Measurements from ENCODE around the gene IMMP1L. TPM values are rescaled to one million over a fixed set of nuclear protein-coding genes. Genes with fewer than 3 reads are reported as not detected.

IMMP1L gene
- total and polyA plus RNA-seq, 2 donors (not counting 3 experiments of a cell fraction or from before 2014, with no cell fraction given), result 14.8 to 41.8 TPM

- Histone ChIP-seq H3K36me3 (ENCODE audit: control insufficient read depth in 2 of 2, extremely low read depth in 1 of 2, insufficient read depth in 2 of 2, low read length in 2 of 2) (no peaks in the 10 kb centered on the region), H3K9me1 (replicated peaks; ENCODE audit: control insufficient read depth, extremely low read depth, insufficient read depth, low read length) (no peaks in the 10 kb centered on the region), H3K27ac (ENCODE audit: insufficient read depth, low read depth, low read length) (no peak overlapping the region), H3K4me2 (ENCODE audit: insufficient read depth, low read length) (no peak overlapping the region), H3K4me1 (ENCODE audit: control insufficient read depth, extremely low read depth, insufficient read depth, low read length) (no peaks in the 10 kb centered on the region), H4K20me1 (replicated peaks; ENCODE audit: control insufficient read depth, extremely low read depth, insufficient read depth, low read length) (no peaks in the 10 kb centered on the region), H3K79me2 (ENCODE audit: control insufficient read depth, insufficient read depth, low read length) (no peaks in the 10 kb centered on the region), H3K9ac (replicated peaks; ENCODE audit: extremely low read depth, insufficient read depth, low read length) (no peak overlapping the region), H3K4me3 (replicated peaks in 1 of 3; ENCODE audit: insufficient read depth in 1 of 3, low read depth in 1 of 3, low read length in 3 of 3) (no peak overlapping the region), H2AFZ (ENCODE audit: low read depth, low read length) (no peak overlapping the region), H3K27me3 (ENCODE audit: control insufficient read depth in 2 of 2, insufficient read depth in 2 of 2, low read length in 2 of 2) (no peaks in the 10 kb centered on the region), H3K9me3 (replicated peaks; ENCODE audit: control insufficient read depth, insufficient read depth, low read length) (no peaks in the 10 kb centered on the region)
- FAIRE-seq (no peak), DNase-seq (ENCODE audit: low read depth, low spot score) (no peak)
- CTCF ChIA-PET, result no interaction called here
- intact Hi-C loops (cut with micrococcal nuclease), result no loop called here
- POLR2A ChIA-PET, result no interaction called here
- TF ChIP-seq, protein P1, sequence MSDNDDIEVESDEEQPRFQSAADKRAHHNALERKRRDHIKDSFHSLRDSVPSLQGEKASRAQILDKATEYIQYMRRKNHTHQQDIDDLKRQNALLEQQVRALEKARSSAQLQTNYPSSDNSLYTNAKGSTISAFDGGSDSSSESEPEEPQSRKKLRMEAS (IDR thresholded peaks at IDR 0.05; ENCODE audit: insufficient read depth, insufficient read length), result no peak
- TF ChIP-seq EZH2 (IDR thresholded peaks at IDR 0.05; ENCODE audit: borderline replicate concordance, low read depth, low read length, severe bottlenecking) (no peak), GATA2 (IDR thresholded peaks at IDR 0.05; ENCODE audit: insufficient read depth, insufficient read length, low read depth, low read length) (no peak), POLR2AphosphoS5 (IDR thresholded peaks at IDR 0.05; ENCODE audit: insufficient read depth, low read depth, low read length) (no peak), MYC (IDR thresholded peaks at IDR 0.05; ENCODE audit: low read depth, low read length) (no peak), JUN (IDR thresholded peaks at IDR 0.05; ENCODE audit: borderline replicate concordance, insufficient read depth, insufficient read length, low read depth) (no peak), FOS (IDR thresholded peaks at IDR 0.05; ENCODE audit: borderline replicate concordance, insufficient read depth, low read length) (no peak), POLR2A (IDR thresholded peaks at IDR 0.05; ENCODE audit: low read depth, low read length) (no peak)
- TF ChIP-seq, protein P2, sequence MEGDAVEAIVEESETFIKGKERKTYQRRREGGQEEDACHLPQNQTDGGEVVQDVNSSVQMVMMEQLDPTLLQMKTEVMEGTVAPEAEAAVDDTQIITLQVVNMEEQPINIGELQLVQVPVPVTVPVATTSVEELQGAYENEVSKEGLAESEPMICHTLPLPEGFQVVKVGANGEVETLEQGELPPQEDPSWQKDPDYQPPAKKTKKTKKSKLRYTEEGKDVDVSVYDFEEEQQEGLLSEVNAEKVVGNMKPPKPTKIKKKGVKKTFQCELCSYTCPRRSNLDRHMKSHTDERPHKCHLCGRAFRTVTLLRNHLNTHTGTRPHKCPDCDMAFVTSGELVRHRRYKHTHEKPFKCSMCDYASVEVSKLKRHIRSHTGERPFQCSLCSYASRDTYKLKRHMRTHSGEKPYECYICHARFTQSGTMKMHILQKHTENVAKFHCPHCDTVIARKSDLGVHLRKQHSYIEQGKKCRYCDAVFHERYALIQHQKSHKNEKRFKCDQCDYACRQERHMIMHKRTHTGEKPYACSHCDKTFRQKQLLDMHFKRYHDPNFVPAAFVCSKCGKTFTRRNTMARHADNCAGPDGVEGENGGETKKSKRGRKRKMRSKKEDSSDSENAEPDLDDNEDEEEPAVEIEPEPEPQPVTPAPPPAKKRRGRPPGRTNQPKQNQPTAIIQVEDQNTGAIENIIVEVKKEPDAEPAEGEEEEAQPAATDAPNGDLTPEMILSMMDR (IDR thresholded peaks at IDR 0.05; ENCODE audit: extremely low read depth in 1 of 2, insufficient read depth in 1 of 2, low read depth in 1 of 2, low read length in 2 of 2), result no peak
- dilution Hi-C loops (cut with MboI; ENCODE audit: extremely low pct_ligation_motif_present, low sequenced_read_pairs), result no loop called here
- no TSS peak for BruUV-seq (replicated peaks)
These were observed 20.3 kb upstream of the IMMP1L start for GRCh38 chr11:31529701-31530100.

Measured in endothelial cell of umbilical vein (primary cell).